Left ventricle myocardium inferior (tissue), 1 donor: ENCODE results near the gene ASCC1. TPM values are rescaled to one million over a fixed set of nuclear protein-coding genes. Genes with fewer than 3 reads are reported as not detected.
"Not testable (repeated sequence)": the region's sequence is repeated elsewhere in the genome, so short reads cannot be mapped to it uniquely, and the experiment has no call there.

ENCODE experiments used
- DNase-seq: peaks from one replicate; pipeline ENCODE4 v3.0.0-alpha.2; 2020
- H3K27ac ChIP-seq: fragments of 200-600 bp; replicated peaks from 2 replicates; pipeline ENCODE4 v1.8.0; 2021
- H3K27me3 ChIP-seq: fragments of 200-600 bp; 2 replicates; pipeline ENCODE4 v1.8.0; 2021; ENCODE audit warnings: low read depth
- H3K36me3 ChIP-seq: fragments of 200-600 bp; 2 replicates; pipeline ENCODE4 v1.8.0; 2021
- H3K4me1 ChIP-seq: fragments of 200-600 bp; 2 replicates; pipeline ENCODE4 v1.8.0; 2021
- H3K4me3 ChIP-seq: fragments of 200-600 bp; 2 replicates; pipeline ENCODE4 v1.8.0; 2021; ENCODE audit warnings: mild to moderate bottlenecking, moderate library complexity
- H3K9me3 ChIP-seq: fragments of 200-600 bp; replicated peaks from 2 replicates; pipeline ENCODE4 v1.8.0; 2021
- CTCF ChIP-seq: fragments of 200-600 bp; IDR thresholded peaks from 2 replicates; pipeline ENCODE4 v1.8.0; 2021; ENCODE audit warnings: antibody characterized with exemption, mild to moderate bottlenecking, borderline replicate concordance
- intact Hi-C: fragments of 100-400 bp; cut with micrococcal nuclease; formaldehyde crosslinking; loops from one replicate; pipeline ENCODE4 v1.11.0; 2022
- total RNA-seq: library from RNA; stranded (reverse); fragmentation: NEBNext Ultra II Directional; extraction: Animal tissue kit (Norgen Biotek cat#: 25700); gene quantifications from one replicate; pipeline ENCODE4 v1.2.1, GENCODE V29; 2021
- donor health status: DM: no; HTN: yes; CAD: no; lungs with severe emphysema.

ASCC1 gene
- total RNA-seq, 1 donor from 2014 or later = 37.0 TPM

DNA sequence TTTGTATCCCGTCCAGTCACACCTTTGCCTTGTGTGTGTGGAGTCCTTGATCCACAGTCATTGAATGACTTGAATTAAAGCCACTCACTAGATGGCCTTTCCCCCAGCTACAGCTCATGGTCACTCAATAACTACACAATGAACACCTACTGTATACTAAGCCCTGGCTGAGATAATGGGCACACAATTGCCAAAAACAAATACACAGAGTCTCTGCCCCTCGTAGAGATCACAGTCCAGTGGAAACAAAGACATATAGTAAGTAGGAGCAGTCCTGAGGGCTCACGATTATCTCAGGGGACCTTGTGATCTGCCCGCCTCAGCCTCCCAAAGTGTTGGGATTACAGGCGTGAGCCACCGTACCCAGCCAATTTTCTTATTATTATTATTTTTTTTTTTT is 35.6 kb upstream of the ASCC1 start:
- no peak for DNase-seq
- peaks cover 99% of the 10 kb centered on the region for H3K4me1 ChIP-seq
- H3K27ac ChIP-seq = peak overlapping the region; percentile 97
- no peaks in the 10 kb centered on the region for H3K27me3 ChIP-seq
- H3K9me3 ChIP-seq = no peaks in the 10 kb centered on the region
- H3K36me3 ChIP-seq = no peaks in the 10 kb centered on the region
- intact Hi-C loops = no loop called here
- TF ChIP-seq CTCF = no peak
- no peak overlapping the region for H3K4me3 ChIP-seq

DNA sequence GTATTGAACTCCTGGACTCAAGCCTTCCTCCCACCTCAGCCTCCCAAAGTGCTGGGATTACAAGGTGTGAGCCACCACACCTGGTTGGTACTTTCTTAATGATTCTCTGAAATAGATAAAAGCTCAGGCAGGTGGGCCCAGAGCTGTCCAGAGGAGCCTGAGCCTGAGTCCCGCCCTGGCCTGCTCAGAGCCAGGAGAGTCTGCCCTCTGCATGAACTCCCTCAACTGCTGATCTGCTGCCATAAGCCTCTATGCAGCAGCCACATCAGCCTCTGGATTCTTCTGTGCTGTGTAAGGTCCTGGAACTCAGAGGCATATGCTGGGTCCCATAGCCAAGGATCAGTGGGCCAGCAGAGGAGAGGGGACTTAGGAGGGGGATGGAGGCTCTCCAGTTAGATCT is 34.6 kb upstream of the ASCC1 start:
- intact Hi-C loops = no loop called here
- Histone ChIP-seq H3K27ac (peak overlapping the region; percentile 97), H3K9me3 (no peaks in the 10 kb centered on the region), H3K27me3 (no peaks in the 10 kb centered on the region), H3K36me3 (no peaks in the 10 kb centered on the region), H3K4me3 (no peak overlapping the region), H3K4me1 (peaks cover 99% of the 10 kb centered on the region)
- TF ChIP-seq CTCF = no peak
- peak; percentile 65 for DNase-seq

DNA sequence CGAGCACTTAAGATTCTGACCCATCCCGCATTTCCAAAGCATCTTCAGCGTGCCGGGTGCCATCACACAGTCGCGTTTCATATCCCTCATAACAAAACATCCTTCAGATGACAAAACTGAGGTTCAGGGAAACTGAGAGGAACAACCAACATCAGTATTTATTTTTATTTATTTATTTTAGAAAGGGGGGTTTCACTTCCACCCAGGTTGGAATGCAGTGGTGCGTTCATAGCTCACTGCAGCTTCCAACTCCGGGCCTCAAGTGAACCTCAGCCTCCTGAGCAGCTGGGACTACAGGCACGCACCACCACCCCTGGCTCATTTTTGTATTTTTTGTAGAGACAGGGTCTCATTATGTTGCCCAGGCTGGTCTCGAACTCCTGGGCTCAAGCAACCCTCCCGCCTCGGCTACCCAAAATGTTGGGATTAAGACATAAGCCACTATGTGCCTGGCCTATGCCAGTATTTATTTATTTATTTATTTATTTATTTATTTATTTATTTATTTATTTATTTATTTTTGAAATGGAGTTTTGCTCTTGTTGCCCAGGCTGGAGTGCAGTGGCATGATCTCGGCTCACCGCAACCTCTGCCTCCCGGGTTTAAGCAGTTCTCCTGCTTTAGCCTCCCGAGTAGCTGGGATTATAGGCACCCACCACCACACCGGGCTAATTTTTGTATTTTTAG is 33.2 kb upstream of the ASCC1 start:
- Histone ChIP-seq H3K27ac (peak overlapping the region; percentile 97), H3K4me3 (peak overlapping the region; percentile 50), H3K4me1 (peaks cover 99% of the 10 kb centered on the region)
- H3K9me3 ChIP-seq, H3K27me3 ChIP-seq, H3K36me3 ChIP-seq: not testable (repeated sequence)
- peak; percentile 13 for DNase-seq
- intact Hi-C loops = loop anchor here (2.0 to 10.0 kb wide), 2 partner anchors 23 to 85 kb away; partner anchors contain the start of gene DDIT4

DNA sequence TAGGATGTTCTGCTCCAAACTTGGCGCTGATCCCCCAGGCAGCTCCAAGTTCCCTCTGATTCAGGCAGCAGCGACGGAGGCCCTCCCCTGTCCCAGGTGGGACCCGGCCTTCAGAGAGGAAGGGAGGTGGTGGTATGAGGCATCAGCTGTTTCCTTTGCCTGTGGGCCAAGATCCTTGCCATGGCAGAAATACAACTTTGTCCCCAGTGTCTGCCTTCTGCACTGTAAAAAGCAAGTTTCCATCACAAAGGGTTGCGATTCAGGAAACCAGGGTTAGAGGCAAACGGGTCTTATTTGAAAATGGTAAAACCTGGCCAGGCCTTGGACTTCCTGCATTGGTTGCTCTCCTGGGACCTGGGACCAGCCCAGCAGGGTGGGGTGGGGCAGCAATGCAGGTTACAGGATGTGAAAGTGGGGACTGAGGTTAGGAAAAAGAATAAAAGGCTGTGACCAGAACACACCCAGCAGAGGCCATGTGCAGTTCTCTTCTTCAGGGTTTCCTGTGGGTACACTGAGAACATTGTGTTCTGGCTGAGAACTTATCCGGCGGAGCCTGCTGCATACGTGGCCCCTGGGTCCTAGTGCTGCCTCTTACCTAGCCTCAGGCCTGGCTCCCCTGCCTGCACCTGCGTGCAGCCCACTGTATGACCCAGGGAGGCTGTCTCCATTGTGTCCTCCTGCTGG is 32.5 kb upstream of the ASCC1 start:
- Histone ChIP-seq H3K27me3 (no peaks in the 10 kb centered on the region), H3K4me1 (peaks cover 99% of the 10 kb centered on the region), H3K4me3 (peak overlapping the region; percentile 50), H3K36me3 (no peaks in the 10 kb centered on the region), H3K27ac (peak overlapping the region; percentile 97), H3K9me3 (no peaks in the 10 kb centered on the region)
- TF ChIP-seq CTCF = no peak
- intact Hi-C loops = loop anchor here (2.0 to 10.0 kb wide), 2 partner anchors 24 to 86 kb away; partner anchors contain the start of gene DDIT4
- peak; percentile 88 for DNase-seq

DNA sequence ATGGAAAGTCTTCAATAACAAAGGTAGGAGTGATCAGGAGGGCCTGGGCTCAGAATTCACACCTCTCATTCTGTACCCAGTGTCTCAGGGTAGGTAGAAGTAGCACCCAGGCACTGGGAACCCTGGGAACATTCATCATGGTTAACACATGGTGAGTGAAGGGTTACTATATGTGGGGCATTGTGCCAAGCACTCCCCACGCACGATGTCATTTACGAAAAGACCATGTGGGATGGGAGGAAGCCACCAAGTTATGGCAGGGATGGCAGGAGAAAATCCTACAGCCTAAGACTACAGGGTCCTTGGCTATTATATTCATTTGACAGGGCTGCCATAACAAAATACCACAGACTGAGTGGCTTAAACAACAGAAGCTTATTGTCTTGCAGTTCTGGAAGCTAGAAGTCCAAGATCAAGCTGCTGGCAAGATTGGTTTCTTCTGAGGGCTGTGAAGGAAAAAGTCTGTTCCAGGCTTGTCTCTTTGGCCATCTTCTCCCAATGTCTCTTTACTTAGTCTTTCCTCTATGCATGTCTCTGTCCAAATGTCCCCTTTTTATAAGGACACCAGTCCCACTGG is 30.0 kb upstream of the ASCC1 start:
- no peaks in the 10 kb centered on the region for H3K27me3 ChIP-seq
- intact Hi-C loops = loop anchor here (10.0 kb wide), 1 partner anchor 89 kb away; no protein-coding TSS in a partner anchor
- no peak overlapping the region for H3K4me3 ChIP-seq
- no peaks in the 10 kb centered on the region for H3K36me3 ChIP-seq
- TF ChIP-seq CTCF = no peak
- peaks cover 99% of the 10 kb centered on the region for H3K4me1 ChIP-seq
- H3K9me3 ChIP-seq = no peaks in the 10 kb centered on the region
- peak overlapping the region; percentile 97 for H3K27ac ChIP-seq
- DNase-seq = peak; percentile 12
